Nephron progenitor cell (in vitro differentiated cells): ENCODE measurements around the gene SOAT2.
"Not testable (repeated sequence)": the region's sequence is repeated elsewhere in the genome, so short reads cannot be mapped to it uniquely, and the experiment has no call there.

Experiments used
- DNase-seq: peaks from one replicate; pipeline ENCODE4 v3.0.0; 2021
- H3K27ac Mint-ChIP-seq: 2 replicates; pipeline ENCODE4 v1.8.0; 2021; ENCODE audit warnings: mild to moderate bottlenecking, moderate library complexity, mixed read lengths
- H3K27me3 Mint-ChIP-seq: 2 replicates; pipeline ENCODE4 v1.8.0; 2021; ENCODE audit warnings: mild to moderate bottlenecking, low read depth, mixed read lengths; ENCODE audit not compliant: poor library complexity
- H3K36me3 Mint-ChIP-seq: 2 replicates; pipeline ENCODE4 v1.8.0; 2021; ENCODE audit warnings: low read depth, mixed read lengths
- H3K4me1 Mint-ChIP-seq: 2 replicates; pipeline ENCODE4 v1.8.0; 2021; ENCODE audit warnings: mixed read lengths
- H3K4me3 Mint-ChIP-seq: 2 replicates; pipeline ENCODE4 v1.8.0; 2021; ENCODE audit warnings: mild to moderate bottlenecking, moderate library complexity, mixed read lengths
- H3K9me3 Mint-ChIP-seq: 2 replicates; pipeline ENCODE4 v1.8.0; 2021; ENCODE audit warnings: mild to moderate bottlenecking, moderate library complexity, mixed read lengths
- CTCF ChIP-seq: fragments of 200-600 bp; sonication (generic); IDR thresholded peaks from 2 replicates; pipeline ENCODE4 v1.5.0; 2021; ENCODE audit warnings: antibody characterized with exemption

Gene SOAT2

GRCh38 chr12:53105712-53106439 is 2.6 kb downstream of the SOAT2 start:
- no peak for TF ChIP-seq CTCF
- Mint-ChIP-seq H3K27me3 (peaks cover 3% of the 10 kb centered on the region), H3K4me3 (no peak overlapping the region), H3K9me3 (peaks cover 8% of the 10 kb centered on the region), H3K27ac (no peak overlapping the region), H3K4me1 (peaks cover 50% of the 10 kb centered on the region), H3K36me3 (no peaks in the 10 kb centered on the region)
- no peak for DNase-seq

GRCh38 chr12:53107122-53107521 is 3.8 kb downstream of the SOAT2 start:
- H3K27me3 Mint-ChIP-seq, result peaks cover 3% of the 10 kb centered on the region
- peaks cover 44% of the 10 kb centered on the region for H3K4me1 Mint-ChIP-seq
- DNase-seq, result no peak
- H3K27ac Mint-ChIP-seq, result no peak overlapping the region
- no peaks in the 10 kb centered on the region for H3K36me3 Mint-ChIP-seq
- peaks cover 12% of the 10 kb centered on the region for H3K9me3 Mint-ChIP-seq
- H3K4me3 Mint-ChIP-seq, result no peak overlapping the region
- TF ChIP-seq CTCF, result no peak

GRCh38 chr12:53112431-53112830 is 9.1 kb downstream of the SOAT2 start:
- H3K36me3 Mint-ChIP-seq, H3K27ac Mint-ChIP-seq, H3K27me3 Mint-ChIP-seq, DNase-seq, H3K4me3 Mint-ChIP-seq: not testable (repeated sequence)
- Mint-ChIP-seq H3K9me3 (peaks cover 12% of the 10 kb centered on the region), H3K4me1 (peaks cover 21% of the 10 kb centered on the region)

- H3K4me1 Mint-ChIP-seq, result peaks cover 21% of the 10 kb centered on the region
- DNase-seq, result no peak
- no peaks in the 10 kb centered on the region for H3K36me3 Mint-ChIP-seq
- no peak overlapping the region for H3K27ac Mint-ChIP-seq
- H3K4me3 Mint-ChIP-seq, result no peak overlapping the region
- no peaks in the 10 kb centered on the region for H3K27me3 Mint-ChIP-seq
- H3K9me3 Mint-ChIP-seq, result peaks cover 12% of the 10 kb centered on the region
- no peak for TF ChIP-seq CTCF
Measured at GRCh38 chr12:53113136-53113705, 9.9 kb downstream of the SOAT2 start.

- DNase-seq, result no peak
- no peaks in the 10 kb centered on the region for H3K27me3 Mint-ChIP-seq
- no peaks in the 10 kb centered on the region for H3K36me3 Mint-ChIP-seq
- peaks cover 12% of the 10 kb centered on the region for H3K9me3 Mint-ChIP-seq
- no peak overlapping the region for H3K4me3 Mint-ChIP-seq
- TF ChIP-seq CTCF, result no peak
- no peak overlapping the region for H3K27ac Mint-ChIP-seq
- H3K4me1 Mint-ChIP-seq, result peaks cover 21% of the 10 kb centered on the region
Measured at GRCh38 chr12:53113951-53114350, 10.7 kb downstream of the SOAT2 start.

GRCh38 chr12:53115112-53115890 is 12.0 kb downstream of the SOAT2 start:
- H3K4me3 Mint-ChIP-seq, result no peak overlapping the region
- no peaks in the 10 kb centered on the region for H3K27me3 Mint-ChIP-seq
- H3K9me3 Mint-ChIP-seq, result peaks cover 6% of the 10 kb centered on the region
- no peak for DNase-seq
- no peaks in the 10 kb centered on the region for H3K36me3 Mint-ChIP-seq
- H3K4me1 Mint-ChIP-seq, result peaks cover 21% of the 10 kb centered on the region
- TF ChIP-seq CTCF, result no peak
- H3K27ac Mint-ChIP-seq, result no peak overlapping the region
